ENCODE results near the gene C19orf73.

Gene C19orf73

DNA sequence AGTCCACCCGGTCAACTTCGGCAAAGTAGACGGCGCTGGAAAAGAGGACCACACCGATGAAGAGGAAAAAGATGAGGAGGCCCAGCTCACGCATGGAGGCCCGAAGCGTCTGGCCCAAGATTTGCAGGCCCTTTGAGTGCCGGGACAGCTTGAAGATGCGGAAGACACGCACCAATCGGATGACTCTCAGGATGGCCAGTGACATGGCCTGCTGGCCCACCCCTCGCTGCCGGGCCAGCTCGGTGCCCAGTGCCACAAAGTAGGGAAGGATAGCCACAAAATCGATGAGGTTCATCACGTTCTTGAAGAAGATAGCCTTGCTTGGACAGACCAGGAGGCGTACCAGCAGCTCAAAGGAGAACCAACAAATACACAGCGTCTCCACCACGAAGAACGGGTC, 48.5 kb downstream of the C19orf73 start:
- no peak overlapping the region for H3K4me3 ChIP-seq (ENCODE audit: low read depth, low read length)
- TF ChIP-seq, protein P1, sequence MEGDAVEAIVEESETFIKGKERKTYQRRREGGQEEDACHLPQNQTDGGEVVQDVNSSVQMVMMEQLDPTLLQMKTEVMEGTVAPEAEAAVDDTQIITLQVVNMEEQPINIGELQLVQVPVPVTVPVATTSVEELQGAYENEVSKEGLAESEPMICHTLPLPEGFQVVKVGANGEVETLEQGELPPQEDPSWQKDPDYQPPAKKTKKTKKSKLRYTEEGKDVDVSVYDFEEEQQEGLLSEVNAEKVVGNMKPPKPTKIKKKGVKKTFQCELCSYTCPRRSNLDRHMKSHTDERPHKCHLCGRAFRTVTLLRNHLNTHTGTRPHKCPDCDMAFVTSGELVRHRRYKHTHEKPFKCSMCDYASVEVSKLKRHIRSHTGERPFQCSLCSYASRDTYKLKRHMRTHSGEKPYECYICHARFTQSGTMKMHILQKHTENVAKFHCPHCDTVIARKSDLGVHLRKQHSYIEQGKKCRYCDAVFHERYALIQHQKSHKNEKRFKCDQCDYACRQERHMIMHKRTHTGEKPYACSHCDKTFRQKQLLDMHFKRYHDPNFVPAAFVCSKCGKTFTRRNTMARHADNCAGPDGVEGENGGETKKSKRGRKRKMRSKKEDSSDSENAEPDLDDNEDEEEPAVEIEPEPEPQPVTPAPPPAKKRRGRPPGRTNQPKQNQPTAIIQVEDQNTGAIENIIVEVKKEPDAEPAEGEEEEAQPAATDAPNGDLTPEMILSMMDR (IDR thresholded peaks at IDR 0.05; ENCODE audit: control insufficient read depth, extremely low read depth, insufficient read depth): no peak
- no peak for DNase-seq (ENCODE audit: low read depth)

DNA sequence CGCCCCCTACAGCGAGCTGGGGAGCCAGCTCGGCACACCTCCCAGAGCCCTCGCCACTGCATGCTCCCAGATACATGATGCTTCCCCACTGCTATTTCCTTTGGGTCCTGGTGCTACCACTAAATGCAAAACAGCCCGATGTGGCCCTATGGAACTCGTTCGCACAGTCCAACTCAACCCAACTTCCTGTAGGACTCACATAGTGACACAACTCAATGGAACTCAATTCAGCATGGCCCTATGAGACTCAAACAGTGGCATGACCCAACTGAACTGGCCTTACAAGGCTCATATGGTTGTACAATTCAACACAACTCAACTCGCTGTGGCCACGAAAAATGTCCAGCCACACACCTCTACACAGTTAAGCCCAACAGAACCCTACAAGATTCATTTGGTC, 49.9 kb downstream of the C19orf73 start:
- no peak for DNase-seq (ENCODE audit: low read depth)
- TF ChIP-seq, protein P1 (IDR thresholded peaks at IDR 0.05; ENCODE audit: control insufficient read depth, extremely low read depth, insufficient read depth): no peak

More for the DNA sequence above, 49.9 kb downstream of the C19orf73 start:
- no peak overlapping the region for H3K4me3 ChIP-seq (ENCODE audit: low read depth, low read length)
